GM18498 (cell line): Measurements from ENCODE around the gene SULT1A4.
A peak's percentile ranks its signal among the peaks of the same experiment; 100 is the strongest.
"Not testable (repeated sequence)": the region's sequence is repeated elsewhere in the genome, so short reads cannot be mapped to it uniquely, and the experiment has no call there.

ENCODE experiments used
- ATAC-seq: cut with Tn5 transposase; IDR thresholded peaks from one replicate; pipeline ENCODE4 v1.9.1; 2021; ENCODE audit warnings: mild to moderate bottlenecking, moderate library complexity; ENCODE audit not compliant: unreplicated experiment

SULT1A4 gene

DNA sequence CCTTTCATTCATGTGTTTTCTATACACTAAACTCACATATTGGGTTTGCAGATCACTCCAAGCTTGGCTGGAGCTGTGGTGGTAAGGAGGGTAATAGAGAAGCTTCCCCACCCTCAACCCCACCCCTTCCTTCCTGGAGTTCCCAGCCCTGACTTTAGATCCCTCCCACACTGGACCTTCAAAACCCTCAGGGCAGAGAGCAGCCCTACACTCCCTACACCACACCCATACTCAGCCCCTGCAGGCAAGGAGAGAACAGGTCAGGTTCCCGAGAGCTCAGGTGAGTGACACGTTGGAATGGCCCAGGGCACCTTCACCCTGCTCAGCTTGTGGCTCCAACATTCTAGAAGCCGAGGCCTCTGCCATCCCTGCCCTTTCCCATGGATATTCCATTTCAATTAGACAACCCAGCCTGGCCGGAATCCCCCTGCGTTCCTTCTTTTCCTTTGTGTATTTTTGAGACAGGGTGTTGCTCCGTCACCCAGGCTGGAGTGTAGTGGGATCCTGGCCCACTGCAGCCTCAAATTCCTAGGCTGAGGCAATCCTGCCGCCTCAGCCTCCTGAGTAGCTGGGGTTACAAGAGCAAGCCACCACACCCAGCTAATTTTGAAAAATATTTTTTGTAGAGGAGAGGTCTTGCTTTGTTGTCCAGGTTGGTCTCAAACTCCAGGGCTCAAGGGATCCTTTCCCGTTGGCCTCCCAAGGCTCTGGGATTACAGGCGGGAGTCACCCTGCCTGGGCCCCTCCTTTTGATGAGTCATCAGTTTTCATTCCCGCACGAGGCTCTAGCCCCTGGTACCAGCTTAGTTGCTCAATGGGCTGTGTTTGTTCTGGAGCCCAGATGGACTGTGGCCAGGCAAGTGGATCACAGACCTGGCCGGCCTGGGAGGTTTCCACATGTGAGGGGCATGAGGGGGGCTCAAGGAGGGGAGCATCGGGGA, at the start of gene SULT1A4:
SULT1A4 (plus strand) TSS at position 208 of the 941 bp plus-strand sequence. CDS start 1,473 bp downstream, outside the sequence.
- ATAC-seq: not testable (repeated sequence)

DNA sequence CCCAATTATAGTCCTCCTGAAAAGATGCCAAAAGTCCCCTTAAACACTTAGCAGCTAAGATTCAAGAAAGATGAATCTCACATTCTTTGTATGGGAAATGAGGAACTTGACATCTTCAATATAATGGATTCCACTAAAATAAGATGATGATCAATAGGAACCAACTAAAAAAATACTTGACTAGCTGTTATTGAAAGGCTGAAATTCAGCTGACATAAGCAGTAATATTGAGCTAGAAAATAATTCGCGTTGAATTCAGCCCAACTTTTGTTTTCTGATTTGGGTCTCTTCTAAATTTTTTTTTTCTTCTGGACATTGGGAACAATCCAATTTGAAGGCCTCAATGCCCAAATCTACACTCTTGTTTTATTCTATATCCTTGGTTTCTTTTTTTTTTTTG, 36.1 kb upstream of the SULT1A4 start:
- ATAC-seq: not testable (repeated sequence)

DNA sequence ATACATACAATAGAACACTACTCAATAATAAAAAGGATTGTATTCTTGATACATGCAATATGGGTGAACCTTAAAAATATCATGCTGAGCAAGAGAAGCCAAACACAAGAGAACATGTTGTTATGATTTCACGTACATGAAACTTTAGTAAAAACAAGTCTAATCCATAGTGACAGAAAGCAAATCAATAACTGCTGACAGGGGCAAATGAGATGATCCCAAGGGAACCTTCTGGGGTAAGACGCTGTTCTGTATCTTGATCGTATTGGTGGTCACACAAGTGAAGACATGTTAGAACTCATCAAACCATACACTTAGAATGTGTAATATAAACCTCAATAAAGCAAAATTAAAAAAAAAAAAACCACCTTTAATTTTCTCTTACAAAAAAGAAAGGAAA, 34.3 kb upstream of the SULT1A4 start:
- not testable (repeated sequence) for ATAC-seq

DNA sequence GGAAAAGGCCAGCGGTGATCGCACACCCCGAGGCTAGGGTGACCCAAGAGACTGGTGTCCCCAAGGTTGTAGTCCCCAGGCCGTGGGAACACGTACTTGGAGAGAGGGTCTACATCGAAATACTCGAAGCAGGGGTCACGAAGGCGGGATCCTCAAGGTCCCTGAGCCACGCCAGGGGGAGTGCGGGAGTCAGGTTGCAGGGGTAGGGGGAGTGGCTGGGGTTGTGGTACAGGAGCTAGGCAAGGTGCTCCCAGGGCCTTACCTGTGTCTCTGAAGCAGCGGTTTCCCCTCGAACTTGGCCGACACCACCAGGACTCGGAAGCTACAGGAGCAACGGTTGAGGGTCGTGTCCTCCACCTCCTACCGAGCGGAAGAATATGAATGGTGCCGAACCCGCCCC, 6.0 kb upstream of the SULT1A4 start:
- ATAC-seq: peak; percentile 11

DNA sequence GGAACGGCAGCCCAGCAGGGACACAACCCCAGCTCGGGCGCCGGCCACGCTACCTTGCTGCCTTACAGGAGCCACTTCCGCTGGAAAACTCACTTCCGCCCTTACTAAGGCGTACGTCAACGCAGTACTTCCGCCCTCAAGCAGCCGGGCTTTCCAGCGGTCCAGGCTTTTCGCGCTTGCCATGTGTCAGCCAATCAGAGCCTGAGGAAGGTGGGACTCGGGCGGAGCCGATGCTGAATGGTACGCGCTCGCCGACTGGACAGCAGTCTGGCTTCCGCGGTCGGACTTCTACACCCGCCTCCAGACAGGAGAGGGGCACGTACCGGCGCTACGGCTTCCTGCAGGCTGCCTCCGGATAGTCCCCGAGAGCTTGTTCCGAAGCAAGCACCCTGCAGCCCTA, 5.4 kb upstream of the SULT1A4 start, which contains the start of the genes BOLA2 and SLX1B:
BOLA2 (minus strand) TSS at position 83 of the 400 bp plus-strand sequence. CDS start 98 bp downstream, outside the sequence.
SLX1B (plus strand) TSS at position 265 of the 400 bp plus-strand sequence.
- ATAC-seq: peak; percentile 86

DNA sequence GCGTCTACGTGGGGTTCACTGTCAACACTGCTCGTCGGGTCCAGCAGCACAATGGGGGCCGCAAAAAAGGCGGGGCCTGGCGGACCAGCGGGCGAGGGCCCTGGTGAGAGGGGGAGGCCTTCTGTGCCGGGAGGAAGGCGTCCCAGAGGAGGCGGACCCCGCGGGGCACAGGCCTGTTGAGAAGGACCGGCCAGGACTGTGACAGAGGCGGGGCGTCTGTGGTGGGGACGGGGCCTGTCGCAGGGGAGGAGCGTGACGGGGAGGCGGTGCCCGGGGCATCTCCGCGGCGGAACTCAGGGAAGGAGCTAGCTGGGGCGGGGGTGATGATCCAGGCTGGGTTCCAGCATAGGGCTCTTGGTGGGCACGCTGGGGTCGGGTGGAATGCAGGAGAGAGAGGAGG, 4.9 kb upstream of the SULT1A4 start:
- ATAC-seq: peak; percentile 68

DNA sequence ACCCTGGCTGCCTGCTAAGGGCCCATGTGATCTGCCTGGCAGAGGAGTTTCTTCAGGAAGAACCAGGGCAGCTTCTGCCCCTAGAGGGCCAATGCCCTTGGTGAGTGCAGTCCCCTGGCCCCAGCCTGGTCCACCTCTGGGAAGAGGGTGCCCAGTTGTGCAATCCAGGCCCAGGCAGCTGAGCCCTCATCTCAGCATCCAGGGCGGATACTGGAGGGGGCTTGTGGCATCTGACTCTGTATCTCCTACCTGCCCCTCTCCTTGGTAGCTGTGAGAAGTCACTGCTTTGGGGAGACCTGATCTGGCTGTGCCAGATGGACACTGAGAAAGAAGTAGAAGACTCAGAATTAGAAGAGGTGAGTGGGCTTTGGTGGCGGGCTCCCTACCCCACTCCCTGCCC, 2.1 kb upstream of the SULT1A4 start:
- not testable (repeated sequence) for ATAC-seq

DNA sequence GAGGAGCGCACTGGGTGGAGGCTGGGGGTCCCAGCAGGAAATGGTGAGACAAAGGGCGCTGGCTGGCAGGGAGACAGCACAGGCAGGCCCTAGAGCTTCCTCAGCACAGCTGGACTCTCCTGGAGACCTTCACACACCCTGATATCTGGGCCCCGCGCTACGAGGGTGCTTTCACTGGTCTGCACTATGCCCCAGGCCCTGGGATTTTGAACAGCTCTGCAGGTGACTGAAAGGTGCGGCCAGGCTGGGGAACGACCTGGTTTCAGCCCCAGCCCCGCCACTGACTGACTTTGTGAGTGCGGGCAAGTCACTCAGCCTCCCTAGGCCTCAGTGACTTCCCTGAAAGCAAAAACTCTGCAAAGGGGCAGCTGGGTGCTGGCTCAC, 926 bp downstream of the SULT1A4 start:
- not testable (repeated sequence) for ATAC-seq

DNA sequence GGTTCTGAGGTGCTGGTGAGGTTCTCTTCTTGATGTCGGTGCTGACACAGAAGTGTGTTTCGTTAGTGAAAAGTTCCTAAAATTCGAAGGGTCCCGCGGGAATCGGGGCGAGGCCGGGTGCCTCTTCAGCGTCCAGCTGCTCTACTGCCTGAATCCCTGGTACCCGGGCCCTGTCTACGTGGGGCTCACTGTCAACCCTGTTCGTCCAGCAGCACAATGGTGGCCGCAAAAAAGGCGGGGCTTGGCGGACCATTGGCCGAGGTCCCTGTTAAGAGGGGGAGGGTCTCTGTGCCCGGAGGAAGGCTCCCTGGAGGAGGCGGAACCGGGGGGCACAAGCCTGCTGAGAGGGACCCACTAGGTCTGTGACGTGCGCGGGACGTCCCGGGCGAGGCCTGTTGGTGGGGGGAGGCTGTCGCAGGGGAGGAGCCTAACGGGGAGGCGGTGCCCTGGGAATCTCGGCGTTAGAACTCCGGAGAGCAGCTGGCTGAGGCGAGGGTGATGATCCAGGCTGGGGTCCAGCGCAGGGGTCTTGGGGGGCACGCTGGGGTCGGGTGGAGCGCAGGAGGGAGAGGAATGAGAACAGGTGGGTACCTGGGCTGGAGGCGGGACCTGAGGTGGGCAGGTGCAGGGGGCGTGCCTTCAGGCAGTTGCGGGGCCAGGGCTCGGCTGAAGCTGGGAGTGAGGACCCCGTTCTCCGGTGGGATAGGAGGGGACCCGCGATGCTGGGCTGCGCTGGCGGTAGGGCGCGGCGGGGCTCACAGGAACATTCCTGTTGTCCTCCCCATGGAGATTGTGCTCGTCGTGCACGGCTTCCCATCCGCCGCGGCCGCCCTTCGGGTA, 6.5 kb downstream of the SULT1A4 start:
- ATAC-seq: not testable (repeated sequence)

DNA sequence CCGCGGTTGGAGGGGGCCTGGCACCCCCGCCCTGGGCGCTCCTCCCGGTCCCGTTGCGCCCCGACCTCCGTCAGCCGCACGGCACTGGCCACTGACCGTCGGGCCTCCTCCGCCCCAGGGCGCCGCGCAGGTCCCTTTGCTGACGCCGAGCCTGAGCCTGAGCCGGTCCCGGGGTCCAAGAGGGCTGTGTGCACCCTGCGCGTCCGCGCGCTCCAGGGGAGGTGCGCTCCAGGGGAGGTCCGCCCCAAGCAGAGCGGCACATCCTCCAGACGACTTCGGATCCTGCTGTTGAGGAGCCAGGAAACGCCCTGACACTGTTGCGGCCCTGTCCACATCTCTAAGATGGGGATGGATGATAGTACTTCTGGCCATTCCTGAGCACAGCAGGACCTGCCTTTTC, 7.2 kb downstream of the SULT1A4 start:
- not testable (repeated sequence) for ATAC-seq

DNA sequence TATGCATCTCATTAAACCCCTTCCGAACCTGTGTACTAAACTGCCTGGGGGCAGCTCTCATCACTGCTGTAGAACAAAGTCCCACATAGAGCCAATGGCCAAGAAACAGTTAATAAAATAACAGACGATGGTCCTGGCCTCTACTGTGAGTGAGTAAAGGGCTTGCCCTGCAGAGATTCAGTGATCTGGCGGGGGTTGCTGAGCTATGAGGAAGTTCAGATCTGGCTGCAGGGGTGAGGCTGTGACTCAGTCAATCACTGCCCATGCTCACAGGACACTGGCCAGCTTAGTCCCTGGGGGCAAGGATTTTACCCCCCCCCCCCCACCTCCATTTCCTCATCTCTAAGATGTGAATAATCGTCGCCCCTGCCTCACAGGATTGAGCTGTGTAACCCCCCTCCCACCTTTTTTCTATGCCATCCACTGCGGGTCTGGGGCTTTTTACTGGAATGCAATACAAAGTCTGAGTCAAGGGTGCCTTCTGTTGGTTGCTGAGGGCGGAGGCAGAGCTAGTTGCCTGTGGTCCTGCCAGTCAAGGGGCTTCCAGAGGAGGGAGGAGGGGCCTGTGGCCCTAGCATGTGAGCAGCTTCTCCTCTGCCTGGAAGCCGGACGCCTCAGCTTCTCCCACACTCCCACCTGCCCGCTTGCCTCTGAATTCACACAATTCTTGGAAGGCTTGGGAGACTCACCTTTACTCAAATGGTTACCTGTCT, 8.1 kb downstream of the SULT1A4 start:
- not testable (repeated sequence) for ATAC-seq

DNA sequence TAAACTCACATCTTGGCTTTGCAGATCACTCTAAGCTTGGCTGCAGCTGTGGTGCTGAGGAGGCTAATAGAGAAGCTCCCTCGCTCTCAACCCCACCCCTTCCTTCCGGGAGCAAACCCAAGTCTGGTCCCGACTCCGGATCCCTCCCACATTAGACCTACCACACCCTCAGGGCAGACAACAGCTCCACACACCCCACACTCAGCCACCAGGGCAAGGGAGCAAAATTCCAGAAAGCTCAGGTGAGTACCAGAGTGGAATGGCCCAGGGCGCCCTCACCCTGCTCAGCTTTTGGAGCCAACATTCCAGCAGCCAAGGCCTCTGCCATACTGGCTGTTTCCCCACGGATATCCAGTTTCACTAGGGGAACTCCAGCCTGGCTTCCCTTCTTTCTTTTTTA, 9.9 kb downstream of the SULT1A4 start:
- ATAC-seq: not testable (repeated sequence)

DNA sequence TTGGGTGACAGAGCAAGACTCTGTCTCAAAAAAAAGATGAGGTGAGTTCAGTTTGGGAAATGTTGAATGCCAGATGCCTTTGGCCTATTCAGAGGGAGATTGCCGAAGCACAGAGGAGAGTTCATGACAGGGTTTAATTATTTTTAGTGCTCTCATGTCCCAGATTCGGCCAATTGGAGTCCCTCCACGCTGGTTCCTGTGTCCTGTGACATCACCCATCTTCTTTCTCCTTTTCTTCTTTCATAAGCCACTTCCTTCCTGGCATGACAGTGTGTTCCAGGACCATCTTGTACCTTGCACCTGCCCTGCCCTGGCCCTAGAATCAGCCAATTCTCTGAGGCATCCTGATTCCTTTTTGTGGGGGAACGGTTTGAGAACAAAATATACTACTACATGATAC, 12.4 kb downstream of the SULT1A4 start:
- not testable (repeated sequence) for ATAC-seq

DNA sequence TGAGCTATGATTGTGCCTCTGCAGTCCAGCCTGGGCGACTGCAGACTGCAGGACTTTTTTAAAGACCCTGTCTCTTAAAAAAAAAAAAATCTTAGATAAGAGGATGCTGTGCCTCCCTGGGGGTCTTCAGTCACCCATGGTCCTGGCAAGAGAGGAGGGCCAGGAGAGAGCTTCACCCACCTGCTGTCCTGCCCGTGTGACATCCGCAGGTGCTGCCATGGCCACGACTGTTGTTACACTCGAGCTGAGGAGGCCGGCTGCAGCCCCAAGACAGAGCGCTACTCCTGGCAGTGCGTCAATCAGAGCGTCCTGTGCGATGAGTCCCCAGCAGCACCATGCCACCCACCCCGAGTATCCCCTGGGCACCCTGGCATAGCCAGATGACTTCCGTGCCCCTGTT, 22.6 kb downstream of the SULT1A4 start:
- ATAC-seq: not testable (repeated sequence)

DNA sequence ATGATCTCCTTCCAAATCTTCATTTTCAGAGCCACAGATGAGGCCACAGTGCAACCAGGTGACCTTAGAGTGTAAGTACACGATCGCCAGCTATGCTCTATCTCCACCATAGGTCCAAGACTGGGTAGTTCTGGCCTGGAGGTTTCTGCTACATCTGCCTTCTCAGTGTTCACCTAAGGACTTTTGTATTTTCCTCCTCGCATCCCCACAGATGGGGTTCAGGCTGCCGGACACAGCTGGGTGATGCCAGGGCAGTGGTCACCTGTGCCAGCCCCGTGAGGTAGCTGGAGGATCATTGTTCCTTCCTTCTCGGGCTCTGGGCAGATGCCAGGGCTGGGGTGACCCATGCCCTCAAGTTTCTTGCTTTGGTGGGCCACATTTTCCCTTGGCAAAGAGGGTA, 46.6 kb downstream of the SULT1A4 start, which contains the start of gene NPIPB12:
NPIPB12 (minus strand) TSS at position 101 of the 400 bp plus-strand sequence.
- ATAC-seq: not testable (repeated sequence)
